Testis (tissue), 3 donors: Measurements from ENCODE around the gene EFEMP2. TPM values are rescaled to one million over a fixed set of nuclear protein-coding genes. Genes with fewer than 3 reads are reported as not detected.

Experiments used
- DNase-seq: peaks from one replicate; pipeline ENCODE4 v3.0.0-alpha.2; 2019
- H3K27ac ChIP-seq, 2 donors: fragments of 200-600 bp; sonication (generic); one replicate each; pipeline ENCODE4 v1.5.1; 2019
- H3K27me3 ChIP-seq: fragments of 200-600 bp; sonication (generic); one replicate; pipeline ENCODE4 v1.5.1; 2019
- H3K36me3 ChIP-seq: fragments of 200-600 bp; sonication (generic); one replicate; pipeline ENCODE4 v1.5.1; 2017; ENCODE audit warnings: low read depth; ENCODE audit errors: missing control alignments
- H3K4me1 ChIP-seq: fragments of 200-600 bp; sonication (generic); one replicate; pipeline ENCODE4 v1.5.1; 2019
- H3K4me3 ChIP-seq, 2 donors: fragments of 200-600 bp; sonication (generic); one replicate each; pipeline ENCODE4 v1.5.1; 2017 to 2019
- H3K9me3 ChIP-seq: fragments of 200-600 bp; sonication (generic); one replicate; pipeline ENCODE4 v1.5.1; 2017
- POLR2A ChIP-seq: fragments of 450-650 bp; IDR thresholded peaks from one replicate; pipeline ENCODE4 v1.6.1; 2017; ENCODE audit warnings: antibody characterized with exemption, mild to moderate bottlenecking, moderate library complexity
- WGBS, 2 donors: methylation state at CpG; one replicate each; pipeline ENCODE4 v1.1.5; 2018; 5-methylcytosine and 5-hydroxymethylcytosine counted together
- intact Hi-C: fragments of 100-400 bp; cut with DNase I; formaldehyde crosslinking; loops from one replicate; pipeline ENCODE4 v1.15.1; 2023; ENCODE audit warnings: low total_unique reads
- polyA plus RNA-seq: library from polyadenylated mRNA; stranded (reverse); fragments of 350-450 nt; fragmentation: Illumina TruSeq; extraction: RNeasy Lipid Tissue Mini Kit (QIAGEN cat#74804); gene quantifications from one replicate; pipeline ENCODE4 v1.2.3, GENCODE V29; 2014; ENCODE audit warnings: low read depth, low replicate concordance; ENCODE audit not compliant: insufficient read depth
- total RNA-seq, 2 donors: library from RNA; depleted of rRNA; stranded (reverse); fragments of >200 nt; gene quantifications; one replicate each; pipeline ENCODE4 v1.2.3, GENCODE V29; 2016
- TF ChIP-seq, protein P1 (sequence below), 3 experiments: fragments of 450-650 bp in 2 of 3; fragments of 200-600 bp in 1 of 3; sonication (generic) in 1 of 3; IDR thresholded peaks; one replicate each; pipeline ENCODE4 v1.5.1; 2016 to 2019; ENCODE audit warnings: antibody characterized with exemption in 3 of 3, mild to moderate bottlenecking in 2 of 3, moderate library complexity in 1 of 3

Gene EFEMP2
- total and polyA plus RNA-seq, 3 donors from 2014 or later: 47.4 to 100 (median 52.4) TPM

DNA sequence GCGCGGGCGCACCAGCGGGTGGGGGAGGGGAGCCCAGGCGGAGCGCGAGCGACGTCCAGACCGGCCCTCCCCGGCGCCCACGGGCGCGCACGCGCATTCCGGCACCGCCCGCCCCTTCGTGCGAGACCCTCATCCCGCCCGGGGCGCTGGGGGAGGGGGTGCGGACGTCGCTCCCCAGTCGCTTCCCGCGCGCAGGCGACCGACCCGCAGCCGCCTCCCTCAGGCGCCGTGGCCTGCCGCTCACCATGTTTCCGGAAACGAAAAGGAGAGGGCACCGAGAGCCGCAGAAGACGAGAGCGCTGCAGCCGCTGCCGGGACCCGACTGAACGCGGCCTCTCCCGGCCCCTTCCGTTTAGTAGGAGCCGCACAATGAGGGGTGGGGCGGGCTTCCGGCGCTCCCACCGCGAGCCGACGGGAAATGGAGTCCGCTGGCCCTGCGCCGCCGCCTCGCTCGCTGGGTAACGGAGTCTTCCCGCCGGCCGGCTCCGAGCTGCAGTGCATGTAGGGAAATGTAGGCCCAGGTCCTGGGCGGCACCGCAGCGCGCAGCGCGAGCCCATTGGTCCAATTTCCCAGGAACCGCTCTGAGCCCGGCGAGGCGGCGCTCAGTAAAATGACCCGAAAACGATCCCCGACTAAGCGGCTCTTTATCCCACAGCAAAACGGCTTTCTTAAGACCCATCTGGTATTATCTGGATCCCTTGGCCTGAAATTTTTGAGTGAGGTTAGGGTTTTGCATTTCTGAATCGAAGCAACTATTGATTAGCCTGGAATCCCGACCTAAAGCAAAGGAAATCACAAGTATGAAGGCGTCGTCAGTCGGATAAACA lies 14.5 kb downstream of the EFEMP2 start, which contains the start of gene CFL1:
Gene CFL1, minus strand, starts transcription at position 328 of the 828 bp plus-strand sequence. Its CDS starts 81 bp downstream, at position 247.
- TF ChIP-seq POLR2A: peak; percentile 85
- TF ChIP-seq, protein P1, sequence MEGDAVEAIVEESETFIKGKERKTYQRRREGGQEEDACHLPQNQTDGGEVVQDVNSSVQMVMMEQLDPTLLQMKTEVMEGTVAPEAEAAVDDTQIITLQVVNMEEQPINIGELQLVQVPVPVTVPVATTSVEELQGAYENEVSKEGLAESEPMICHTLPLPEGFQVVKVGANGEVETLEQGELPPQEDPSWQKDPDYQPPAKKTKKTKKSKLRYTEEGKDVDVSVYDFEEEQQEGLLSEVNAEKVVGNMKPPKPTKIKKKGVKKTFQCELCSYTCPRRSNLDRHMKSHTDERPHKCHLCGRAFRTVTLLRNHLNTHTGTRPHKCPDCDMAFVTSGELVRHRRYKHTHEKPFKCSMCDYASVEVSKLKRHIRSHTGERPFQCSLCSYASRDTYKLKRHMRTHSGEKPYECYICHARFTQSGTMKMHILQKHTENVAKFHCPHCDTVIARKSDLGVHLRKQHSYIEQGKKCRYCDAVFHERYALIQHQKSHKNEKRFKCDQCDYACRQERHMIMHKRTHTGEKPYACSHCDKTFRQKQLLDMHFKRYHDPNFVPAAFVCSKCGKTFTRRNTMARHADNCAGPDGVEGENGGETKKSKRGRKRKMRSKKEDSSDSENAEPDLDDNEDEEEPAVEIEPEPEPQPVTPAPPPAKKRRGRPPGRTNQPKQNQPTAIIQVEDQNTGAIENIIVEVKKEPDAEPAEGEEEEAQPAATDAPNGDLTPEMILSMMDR (IDR thresholded peaks at IDR 0.05): peak in 1 of 3 experiments; percentile 0
- intact Hi-C loops: no loop called here
- peaks cover 13% of the 10 kb centered on the region for H3K4me1 ChIP-seq

GRCh38 chr11:65857500-65857852 lies 15.1 kb downstream of the EFEMP2 start:
- Histone ChIP-seq H3K9me3 (no peaks in the 10 kb centered on the region), H3K36me3 (no peaks in the 10 kb centered on the region), H3K4me3 (peak overlapping the region; percentile 85 to 97), H3K27me3 (no peaks in the 10 kb centered on the region), H3K4me1 (peaks cover 13% of the 10 kb centered on the region), H3K27ac (peak overlapping the region; percentile 88 to 94)
- TF ChIP-seq, protein P1 (IDR thresholded peaks at IDR 0.05): no peak
- TF ChIP-seq POLR2A: no peak
- peak; percentile 55 for DNase-seq
- 2% methylated on average over 28 of the region's 49 CpGs; no CpG with 5 or more reads in 1 of the 2 donors for WGBS, 2 donors
- intact Hi-C loops: no loop called here

More for the DNA sequence above, 14.5 kb downstream of the EFEMP2 start, which contains the start of gene CFL1:
- no peaks in the 10 kb centered on the region for H3K36me3 ChIP-seq
- H3K9me3 ChIP-seq: no peaks in the 10 kb centered on the region
- 1% methylated on average over 25 to 90 of the region's 92 CpGs for WGBS, 2 donors
- peak within 1 kb of the TSS; percentile 88 to 94 for H3K27ac ChIP-seq
- H3K4me3 ChIP-seq: peak within 1 kb of the TSS; percentile 85 to 97
- no peaks in the 10 kb centered on the region for H3K27me3 ChIP-seq
- DNase-seq: peak; percentile 98

GRCh38 chr11:65856689-65857499 lies 15.7 kb downstream of the EFEMP2 start:
- no peak for TF ChIP-seq POLR2A
- Histone ChIP-seq H3K27me3 (no peaks in the 10 kb centered on the region), H3K27ac (peak overlapping the region; percentile 88 to 94), H3K9me3 (no peaks in the 10 kb centered on the region), H3K4me1 (peaks cover 13% of the 10 kb centered on the region), H3K4me3 (peak overlapping the region; percentile 85 to 97), H3K36me3 (no peaks in the 10 kb centered on the region)
- DNase-seq: peak; percentile 90
- 2 to 10% methylated on average over 5 to 56 of the region's 57 CpGs for WGBS, 2 donors
- intact Hi-C loops: no loop called here

- no peaks in the 10 kb centered on the region for H3K36me3 ChIP-seq
- H3K4me3 ChIP-seq: no peak overlapping the region
- TF ChIP-seq, protein P1 (IDR thresholded peaks at IDR 0.05): no peak
- TF ChIP-seq POLR2A: no peak
- H3K27me3 ChIP-seq: no peaks in the 10 kb centered on the region
- peaks cover 6% of the 10 kb centered on the region for H3K4me1 ChIP-seq
- no peak for DNase-seq
- WGBS, 2 donors: 62 to 76% methylated on average over 15 of the region's 15 CpGs
- H3K9me3 ChIP-seq: no peaks in the 10 kb centered on the region
- intact Hi-C loops: no loop called here
- no peak overlapping the region for H3K27ac ChIP-seq
These were observed 16.7 kb downstream of the EFEMP2 start for GRCh38 chr11:65855927-65856363.
